Measurements from ENCODE around the gene PPM1E.

Gene PPM1E

GRCh38 chr17:58870747-58871146 lies 115.1 kb downstream of the PPM1E start:
- Histone ChIP-seq H3K27ac (ENCODE audit: low read depth, low read length) (peak overlapping the region; percentile 80), H3K9me2 (replicated peaks; ENCODE audit: control insufficient read depth, low read length) (no peaks in the 10 kb centered on the region), H3F3A (ENCODE audit: control insufficient read depth, insufficient read depth) (peaks cover 34% of the 10 kb centered on the region), H3K9me3 (ENCODE audit: control insufficient read depth, insufficient read depth, low read length) (no peaks in the 10 kb centered on the region), H4K20me1 (ENCODE audit: control insufficient read depth, insufficient read depth, low read depth, low read length) (no peaks in the 10 kb centered on the region), H3K4me2 (ENCODE audit: low read length) (peak overlapping the region; percentile 31), H3K27me3 (ENCODE audit: control insufficient read depth, low read length) (no peaks in the 10 kb centered on the region), H3K36me3 (ENCODE audit: control insufficient read depth, low read length) (peaks cover 10% of the 10 kb centered on the region), H3K4me3 (ENCODE audit: low read length) (peak overlapping the region; percentile 6; the same call in 1 of the 2 replicates), H3K79me2 (ENCODE audit: control insufficient read depth, low read length) (peaks cover 92% of the 10 kb centered on the region), H3K4me1 (ENCODE audit: control insufficient read depth, low read length) (peaks cover 98% of the 10 kb centered on the region)
- TF ChIP-seq EZH2phosphoT487 (IDR thresholded peaks at IDR 0.05; ENCODE audit: borderline replicate concordance, low read length), result no peak
- no peak for TF ChIP-seq CTCF (IDR thresholded peaks at IDR 0.05; ENCODE audit: low read depth, low read length, poor library complexity, severe bottlenecking)

- Histone ChIP-seq H3K27ac (ENCODE audit: low read depth, low read length) (peak overlapping the region; percentile 74; the same call in 1 of the 2 replicates), H3K27me3 (ENCODE audit: control insufficient read depth, low read length) (no peaks in the 10 kb centered on the region), H3K4me3 (ENCODE audit: low read length) (no peak overlapping the region), H4K20me1 (ENCODE audit: control insufficient read depth, insufficient read depth, low read depth, low read length) (no peaks in the 10 kb centered on the region), H3K9me3 (ENCODE audit: control insufficient read depth, insufficient read depth, low read length) (no peaks in the 10 kb centered on the region), H3K9me2 (replicated peaks; ENCODE audit: control insufficient read depth, low read length) (no peaks in the 10 kb centered on the region), H3K79me2 (ENCODE audit: control insufficient read depth, low read length) (peaks cover 91% of the 10 kb centered on the region), H3K4me2 (ENCODE audit: low read length) (peak overlapping the region; percentile 18; the same call in 1 of the 2 replicates), H3K4me1 (ENCODE audit: control insufficient read depth, low read length) (peaks cover 98% of the 10 kb centered on the region), H3K36me3 (ENCODE audit: control insufficient read depth, low read length) (peaks cover 9% of the 10 kb centered on the region), H3F3A (ENCODE audit: control insufficient read depth, insufficient read depth) (peaks cover 34% of the 10 kb centered on the region)
- TF ChIP-seq CTCF (IDR thresholded peaks at IDR 0.05; ENCODE audit: low read depth, low read length, poor library complexity, severe bottlenecking) (no peak), EZH2phosphoT487 (IDR thresholded peaks at IDR 0.05; ENCODE audit: borderline replicate concordance, low read length) (no peak)
These were observed 118.3 kb downstream of the PPM1E start for GRCh38 chr17:58873926-58874325.

GRCh38 chr17:58875261-58875660 lies 119.6 kb downstream of the PPM1E start:
- Histone ChIP-seq H3K4me1 (ENCODE audit: control insufficient read depth, low read length) (peaks cover 98% of the 10 kb centered on the region), H3K27me3 (ENCODE audit: control insufficient read depth, low read length) (no peaks in the 10 kb centered on the region), H3K36me3 (ENCODE audit: control insufficient read depth, low read length) (peaks cover 8% of the 10 kb centered on the region; the same call in 1 of the 2 replicates), H3K79me2 (ENCODE audit: control insufficient read depth, low read length) (peaks cover 89% of the 10 kb centered on the region), H3K27ac (ENCODE audit: low read depth, low read length) (peak overlapping the region; percentile 74), H3F3A (ENCODE audit: control insufficient read depth, insufficient read depth) (peaks cover 32% of the 10 kb centered on the region), H3K4me3 (ENCODE audit: low read length) (peak overlapping the region; percentile 40), H3K9me2 (replicated peaks; ENCODE audit: control insufficient read depth, low read length) (no peaks in the 10 kb centered on the region), H3K4me2 (ENCODE audit: low read length) (peak overlapping the region; percentile 56), H4K20me1 (ENCODE audit: control insufficient read depth, insufficient read depth, low read depth, low read length) (no peaks in the 10 kb centered on the region), H3K9me3 (ENCODE audit: control insufficient read depth, insufficient read depth, low read length) (no peaks in the 10 kb centered on the region)
- TF ChIP-seq EZH2phosphoT487 (IDR thresholded peaks at IDR 0.05; ENCODE audit: borderline replicate concordance, low read length), result no peak
- no peak for TF ChIP-seq CTCF (IDR thresholded peaks at IDR 0.05; ENCODE audit: low read depth, low read length, poor library complexity, severe bottlenecking)

All from DOHH2 (cell line).